ENCODE data around the gene SNAI1. TPM values are rescaled to one million over a fixed set of nuclear protein-coding genes. Genes with fewer than 3 reads are reported as not detected.

The SNAI1 gene
- total RNA-seq, 2 experiments from 2014 or later = 1.6 to 3.6 TPM

GRCh38 chr20:50019466-50020256, 36.9 kb downstream of the SNAI1 start:
- no peak overlapping the region for H3K4me2 ChIP-seq (ENCODE audit: low read length)
- no peak overlapping the region for H3K27ac ChIP-seq (ENCODE audit: low read depth, low read length, poor library complexity, severe bottlenecking)
- peaks cover 14% of the 10 kb centered on the region for H3K4me1 ChIP-seq (ENCODE audit: insufficient read depth, low read length, poor library complexity, severe bottlenecking)
- H3K79me2 ChIP-seq (ENCODE audit: insufficient read depth, low read depth, low read length) = no peaks in the 10 kb centered on the region
- intact Hi-C loops (cut with micrococcal nuclease; ENCODE audit: unreplicated experiment) = no loop called here
- no peak for DNase-seq (ENCODE audit: low spot score)
- no peaks in the 10 kb centered on the region for H4K20me1 ChIP-seq (ENCODE audit: insufficient read depth, low read length)
- POLR2A ChIA-PET = interaction anchor here (0.5 kb wide), 1 partner anchor 20 kb away, joined by 6 read pairs; no protein-coding TSS in a partner anchor
- no peaks in the 10 kb centered on the region for H3K9me3 ChIP-seq (ENCODE audit: low read length)
- H3K4me3 ChIP-seq (ENCODE audit: low read depth, low read length, poor library complexity, severe bottlenecking) = no peak overlapping the region
- no peaks in the 10 kb centered on the region for H3K36me3 ChIP-seq (ENCODE audit: insufficient read depth, low read length)
- no peaks in the 10 kb centered on the region for H3K9me2 ChIP-seq (ENCODE audit: insufficient read depth, low read length)
- TF ChIP-seq EZH2phosphoT487 (IDR thresholded peaks at IDR 0.05; ENCODE audit: borderline replicate concordance, low read depth, low read length) = no peak
- TF ChIP-seq, protein P1, sequence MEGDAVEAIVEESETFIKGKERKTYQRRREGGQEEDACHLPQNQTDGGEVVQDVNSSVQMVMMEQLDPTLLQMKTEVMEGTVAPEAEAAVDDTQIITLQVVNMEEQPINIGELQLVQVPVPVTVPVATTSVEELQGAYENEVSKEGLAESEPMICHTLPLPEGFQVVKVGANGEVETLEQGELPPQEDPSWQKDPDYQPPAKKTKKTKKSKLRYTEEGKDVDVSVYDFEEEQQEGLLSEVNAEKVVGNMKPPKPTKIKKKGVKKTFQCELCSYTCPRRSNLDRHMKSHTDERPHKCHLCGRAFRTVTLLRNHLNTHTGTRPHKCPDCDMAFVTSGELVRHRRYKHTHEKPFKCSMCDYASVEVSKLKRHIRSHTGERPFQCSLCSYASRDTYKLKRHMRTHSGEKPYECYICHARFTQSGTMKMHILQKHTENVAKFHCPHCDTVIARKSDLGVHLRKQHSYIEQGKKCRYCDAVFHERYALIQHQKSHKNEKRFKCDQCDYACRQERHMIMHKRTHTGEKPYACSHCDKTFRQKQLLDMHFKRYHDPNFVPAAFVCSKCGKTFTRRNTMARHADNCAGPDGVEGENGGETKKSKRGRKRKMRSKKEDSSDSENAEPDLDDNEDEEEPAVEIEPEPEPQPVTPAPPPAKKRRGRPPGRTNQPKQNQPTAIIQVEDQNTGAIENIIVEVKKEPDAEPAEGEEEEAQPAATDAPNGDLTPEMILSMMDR (conservative IDR thresholded peaks at IDR 0.05; ENCODE audit: low read length) = no peak
- CTCF ChIA-PET (ENCODE audit: unreplicated experiment) = interaction anchor here (0.6 kb wide), 1 partner anchor 1313 kb away, joined by 3 read pairs; no protein-coding TSS in a partner anchor
- no peak overlapping the region for H2AFZ ChIP-seq (ENCODE audit: low read length)
- BruUV-seq (replicated peaks) = no TSS peak

DNA sequence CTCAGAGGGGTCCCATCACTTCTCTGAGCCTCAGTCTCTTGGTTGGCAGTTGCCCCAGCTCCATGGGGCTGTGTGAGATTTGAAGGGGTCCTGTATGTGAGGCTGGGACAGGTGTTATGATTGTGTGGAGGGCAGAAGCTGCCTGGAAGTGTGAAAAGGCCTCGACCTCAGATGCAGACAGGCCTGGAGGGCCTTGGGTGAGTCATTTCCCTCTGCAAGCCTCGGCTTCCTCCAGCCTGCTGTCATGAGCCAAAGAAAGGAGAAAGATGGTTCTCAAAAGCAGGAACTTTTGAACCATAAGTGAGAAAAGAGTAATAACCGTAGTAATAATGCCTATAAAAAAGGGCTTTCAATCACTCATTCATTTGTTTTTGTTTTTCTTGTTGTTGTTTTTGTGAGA, 37.5 kb downstream of the SNAI1 start:
- H3K4me1 ChIP-seq (ENCODE audit: insufficient read depth, low read length, poor library complexity, severe bottlenecking) = peaks cover 14% of the 10 kb centered on the region
- POLR2A ChIA-PET = interaction anchor here (0.5 kb wide), 2 partner anchors 21 to 44 kb away, joined by 5 to 6 read pairs; no protein-coding TSS in a partner anchor
- no peaks in the 10 kb centered on the region for H4K20me1 ChIP-seq (ENCODE audit: insufficient read depth, low read length)
- TF ChIP-seq EZH2phosphoT487 (IDR thresholded peaks at IDR 0.05; ENCODE audit: borderline replicate concordance, low read depth, low read length) = no peak
- TF ChIP-seq, protein P1 (conservative IDR thresholded peaks at IDR 0.05; ENCODE audit: low read length) = no peak
- BruUV-seq (replicated peaks) = no TSS peak
- no peaks in the 10 kb centered on the region for H3K79me2 ChIP-seq (ENCODE audit: insufficient read depth, low read depth, low read length)
- DNase-seq (ENCODE audit: low spot score) = no peak
- no peaks in the 10 kb centered on the region for H3K36me3 ChIP-seq (ENCODE audit: insufficient read depth, low read length)
- H3K27ac ChIP-seq (ENCODE audit: low read depth, low read length, poor library complexity, severe bottlenecking) = no peak overlapping the region
- no peak overlapping the region for H3K4me2 ChIP-seq (ENCODE audit: low read length)
- CTCF ChIA-PET (ENCODE audit: unreplicated experiment) = interaction anchor here (0.6 kb wide), 1 partner anchor 1313 kb away, joined by 3 read pairs; no protein-coding TSS in a partner anchor
- no peak overlapping the region for H3K4me3 ChIP-seq (ENCODE audit: low read depth, low read length, poor library complexity, severe bottlenecking)
- no peaks in the 10 kb centered on the region for H3K9me3 ChIP-seq (ENCODE audit: low read length)
- intact Hi-C loops (cut with micrococcal nuclease; ENCODE audit: unreplicated experiment) = no loop called here
- H2AFZ ChIP-seq (ENCODE audit: low read length) = no peak overlapping the region
- H3K9me2 ChIP-seq (ENCODE audit: insufficient read depth, low read length) = no peaks in the 10 kb centered on the region

- Histone ChIP-seq H3K9me2 (ENCODE audit: insufficient read depth, low read length) (no peaks in the 10 kb centered on the region), H3K27ac (ENCODE audit: low read depth, low read length, poor library complexity, severe bottlenecking) (peak overlapping the region; percentile 14), H3K4me3 (ENCODE audit: low read depth, low read length, poor library complexity, severe bottlenecking) (peak overlapping the region; percentile 20), H2AFZ (ENCODE audit: low read length) (peak overlapping the region; percentile 91), H3K79me2 (ENCODE audit: insufficient read depth, low read depth, low read length) (no peaks in the 10 kb centered on the region), H3K4me1 (ENCODE audit: insufficient read depth, low read length, poor library complexity, severe bottlenecking) (peaks cover 14% of the 10 kb centered on the region), H3K9me3 (ENCODE audit: low read length) (no peaks in the 10 kb centered on the region), H3K4me2 (ENCODE audit: low read length) (peak overlapping the region; percentile 60), H3K36me3 (ENCODE audit: insufficient read depth, low read length) (no peaks in the 10 kb centered on the region), H4K20me1 (ENCODE audit: insufficient read depth, low read length) (no peaks in the 10 kb centered on the region)
- DNase-seq (ENCODE audit: low spot score) = no peak
- TF ChIP-seq, protein P1 (conservative IDR thresholded peaks at IDR 0.05; ENCODE audit: low read length) = no peak
- TF ChIP-seq EZH2phosphoT487 (IDR thresholded peaks at IDR 0.05; ENCODE audit: borderline replicate concordance, low read depth, low read length) = no peak
- intact Hi-C loops (cut with micrococcal nuclease; ENCODE audit: unreplicated experiment) = no loop called here
- BruUV-seq (replicated peaks) = no TSS peak
- ChIA-PET POLR2A (interaction anchor here (0.6 to 3.2 kb wide), 2 partner anchors 10 to 24 kb away, joined by 5 to 10 read pairs; no protein-coding TSS in a partner anchor), CTCF (ENCODE audit: unreplicated experiment) (no interaction called here)
Observed at GRCh38 chr20:50022676-50023075, 39.9 kb downstream of the SNAI1 start.

Measured in OCI-LY7 (cell line).